Globus pallidus (tissue), 1 donor: ENCODE data around the gene ORMDL3.
"Not testable (repeated sequence)": the region's sequence is repeated elsewhere in the genome, so short reads cannot be mapped to it uniquely, and the experiment has no call there.

Experiments used
- DNase-seq: peaks from one replicate; pipeline ENCODE4 v3.0.0-alpha.2; 2015; ENCODE audit warnings: low spot score

Gene ORMDL3

GRCh38 chr17:39949028-39949427, 21.6 kb upstream of the ORMDL3 start:
- no peak for DNase-seq

- not testable (repeated sequence) for DNase-seq
These were observed 21.1 kb upstream of the ORMDL3 start for GRCh38 chr17:39948489-39948828.

DNA sequence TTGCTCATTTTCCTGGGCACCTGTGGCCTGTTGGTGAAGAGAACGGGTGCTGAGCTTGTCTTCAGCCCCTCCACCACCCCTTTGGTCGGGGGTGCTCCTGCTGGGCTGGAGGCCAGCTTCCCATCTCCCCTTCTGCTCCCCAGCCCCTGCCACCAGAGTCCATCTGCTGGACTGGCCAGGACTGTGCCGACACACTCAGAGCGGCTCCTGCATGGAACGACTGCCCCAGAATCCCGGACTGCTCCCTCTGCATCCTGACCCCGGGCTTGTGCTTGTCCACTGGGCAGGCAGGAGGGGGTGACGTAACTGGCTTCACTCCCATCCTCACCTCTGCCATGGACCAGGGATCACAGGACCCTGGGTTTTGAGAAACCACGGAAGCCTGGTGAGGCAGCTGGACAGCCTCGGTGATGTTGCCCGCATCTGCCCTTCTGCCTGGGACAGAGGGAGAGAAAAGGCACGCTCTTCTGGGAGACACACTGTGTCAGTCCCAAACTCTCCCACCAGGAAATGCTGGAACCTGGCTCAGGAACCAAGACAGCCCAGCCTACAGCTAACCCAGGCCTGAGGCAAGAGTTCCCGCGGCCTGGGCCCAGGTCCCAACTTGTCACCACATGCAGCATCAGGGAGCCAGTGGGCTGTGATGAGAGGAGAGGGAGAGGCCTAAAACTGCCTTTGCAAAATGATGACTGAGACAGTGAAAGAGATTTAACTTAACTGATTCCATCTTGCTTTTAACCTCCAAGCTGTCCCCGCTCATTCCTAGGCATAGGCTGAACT, 19.3 kb upstream of the ORMDL3 start:
- no peak for DNase-seq

- no peak for DNase-seq
These were observed 17.0 kb upstream of the ORMDL3 start for GRCh38 chr17:39944393-39944711.

- DNase-seq, result no peak
These were observed 16.4 kb upstream of the ORMDL3 start for GRCh38 chr17:39943702-39944392.

DNA sequence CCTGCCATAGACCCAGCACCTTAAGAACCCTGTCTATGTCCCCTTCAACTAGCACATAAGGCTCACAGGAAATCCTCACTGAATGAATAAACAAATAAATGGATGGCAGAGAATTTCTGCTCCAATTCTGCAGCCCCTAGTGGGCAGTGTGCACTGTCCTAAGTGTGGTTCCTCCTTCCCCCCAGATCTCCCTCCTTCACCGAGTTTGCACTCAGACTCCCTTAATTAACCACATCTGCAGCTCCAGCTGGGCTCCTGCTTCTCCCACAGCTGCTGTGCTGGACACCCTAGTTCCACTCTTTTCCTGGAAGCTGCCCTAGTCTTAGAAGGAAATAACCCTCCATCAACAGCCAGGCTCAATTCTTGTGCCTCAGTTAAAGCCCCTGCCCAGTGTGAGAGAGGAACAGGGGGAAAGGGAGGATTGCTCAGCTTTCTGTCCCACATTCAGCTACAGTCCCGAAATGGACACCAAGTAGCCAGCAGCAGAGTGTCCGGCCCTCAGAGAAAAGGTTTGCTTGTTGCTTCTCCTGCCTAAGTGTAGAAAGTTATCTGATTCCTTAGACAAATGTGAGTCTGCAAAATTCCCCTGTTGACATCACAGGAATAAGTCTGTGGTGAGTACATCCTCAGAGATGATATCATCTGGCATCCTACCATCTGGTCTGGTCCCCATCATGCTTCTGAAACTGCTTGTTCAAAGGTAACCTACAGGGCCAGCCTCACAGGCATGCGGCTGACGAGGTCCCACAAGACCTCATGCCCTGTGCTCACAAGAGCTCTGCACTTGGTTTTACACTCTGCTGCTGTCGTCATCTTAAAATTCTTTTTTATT, 12.4 kb upstream of the ORMDL3 start:
- DNase-seq, result no peak

DNA sequence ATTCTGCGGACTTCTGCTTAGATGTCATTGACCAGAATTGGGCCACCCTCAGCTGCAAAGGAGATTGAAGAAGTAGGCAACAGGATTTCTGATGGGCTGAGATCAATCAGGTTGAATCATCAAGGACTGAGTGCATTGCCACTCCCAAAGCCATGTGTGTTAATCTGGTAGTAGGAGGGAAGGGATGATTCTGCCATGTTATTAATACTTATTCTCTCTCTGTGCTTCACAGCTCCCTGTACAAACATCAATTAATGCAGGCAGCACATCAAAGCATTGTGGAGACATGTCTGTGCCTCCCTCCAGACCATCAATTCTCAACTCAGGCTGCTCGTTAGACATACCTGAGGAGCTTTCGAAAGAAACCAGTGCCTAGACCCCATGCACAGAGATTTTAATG, 11.7 kb upstream of the ORMDL3 start:
- no peak for DNase-seq

DNA sequence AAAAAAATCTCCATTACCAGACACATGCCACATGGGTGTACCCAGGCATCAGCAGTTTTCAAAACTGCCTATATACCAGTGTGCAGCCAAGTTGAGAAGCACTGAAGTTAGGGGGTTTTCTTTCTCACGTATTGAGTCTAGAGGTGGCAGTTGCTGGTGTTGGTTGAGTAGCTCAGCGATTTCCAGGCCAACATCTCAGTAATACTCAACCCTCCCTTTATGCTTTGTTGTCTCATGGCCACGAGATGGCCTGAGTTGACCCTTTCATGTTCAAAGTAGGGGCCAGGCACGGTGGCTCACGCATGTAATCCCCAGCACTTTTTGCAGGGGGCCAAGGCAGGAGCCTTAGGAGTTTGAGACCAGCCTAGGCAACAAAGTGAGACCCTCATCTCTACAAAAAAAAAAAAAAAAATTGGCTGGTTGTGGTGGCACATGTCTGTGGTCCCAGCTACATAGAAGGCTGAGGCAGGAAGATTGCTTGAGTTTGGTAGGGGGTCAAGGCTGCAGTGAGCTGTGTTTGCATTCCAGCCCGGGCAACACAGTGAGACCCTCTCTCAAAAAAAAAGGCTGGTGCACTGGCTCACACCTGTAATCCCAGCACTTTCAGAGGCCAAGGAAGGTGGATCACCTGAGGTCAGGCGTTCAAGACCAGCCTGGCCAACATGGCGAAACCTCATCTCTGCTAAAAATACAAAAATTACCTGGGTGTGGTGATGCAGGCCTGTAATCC, 10.9 kb upstream of the ORMDL3 start:
- DNase-seq, result no peak

GRCh38 chr17:39937447-39937846, 10.0 kb upstream of the ORMDL3 start:
- DNase-seq, result no peak

DNA sequence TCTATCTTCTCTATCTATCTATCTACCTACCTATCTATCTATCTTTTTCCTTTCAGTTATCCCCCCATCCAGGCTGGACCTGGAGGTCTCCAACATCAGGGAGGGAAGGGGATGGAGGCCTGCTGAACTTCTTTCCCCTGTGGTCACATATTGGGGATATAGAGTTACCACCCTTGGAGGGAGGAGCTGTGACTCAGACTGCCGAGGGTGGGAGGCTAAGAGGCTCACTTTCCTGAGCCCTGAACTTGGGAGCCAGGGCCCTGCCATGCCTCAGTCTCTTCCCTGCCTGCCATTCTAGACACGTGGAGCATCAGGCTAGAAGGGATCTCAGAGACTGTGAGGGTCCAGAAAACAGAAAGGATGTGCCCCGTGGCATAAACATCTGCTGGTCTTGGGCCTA, 8.5 kb upstream of the ORMDL3 start:
- no peak for DNase-seq

DNA sequence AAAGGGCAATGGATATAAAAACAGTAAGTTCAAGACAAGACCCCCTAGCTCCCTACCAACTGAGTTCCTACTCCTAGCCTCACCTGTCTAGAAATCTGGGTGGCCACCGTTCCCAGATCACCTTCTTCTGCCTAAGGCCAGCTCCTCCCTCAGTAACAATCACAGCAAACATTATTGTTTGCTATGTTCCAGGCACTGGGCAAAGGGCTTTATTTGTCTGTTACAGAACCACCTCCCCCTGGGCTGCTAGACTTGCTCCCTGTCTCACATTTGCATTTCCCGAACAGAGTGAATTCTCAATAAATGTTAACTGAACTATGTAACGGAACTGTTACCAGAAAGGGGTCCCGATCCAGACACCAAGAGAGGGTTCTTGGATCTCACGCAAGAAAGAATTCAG, 6.9 kb upstream of the ORMDL3 start:
- no peak for DNase-seq

DNA sequence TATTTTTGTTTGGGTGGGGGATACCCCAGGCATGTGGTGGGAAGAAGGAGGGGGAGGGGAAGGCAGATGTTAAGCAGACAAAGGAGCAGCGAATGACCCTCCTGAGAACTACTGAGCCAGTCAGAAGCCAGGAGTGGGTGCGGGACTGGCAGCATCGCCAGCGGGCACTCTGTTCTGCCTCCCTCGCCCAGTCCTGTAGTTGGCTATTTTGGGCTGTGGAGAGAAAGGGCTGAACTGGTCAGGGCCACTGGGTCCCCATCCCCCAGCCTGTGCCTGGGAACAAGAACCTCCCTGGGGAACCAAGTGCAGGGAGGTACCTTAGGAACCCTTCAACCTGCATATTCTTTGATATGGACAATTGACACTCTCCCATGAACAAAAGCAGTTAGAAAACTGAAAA, 6.5 kb upstream of the ORMDL3 start:
- no peak for DNase-seq

- no peak for DNase-seq
These were observed 2.4 kb upstream of the ORMDL3 start for GRCh38 chr17:39929646-39930407.

- no peak for DNase-seq
These were observed 1.7 kb upstream of the ORMDL3 start for GRCh38 chr17:39928858-39929645.

DNA sequence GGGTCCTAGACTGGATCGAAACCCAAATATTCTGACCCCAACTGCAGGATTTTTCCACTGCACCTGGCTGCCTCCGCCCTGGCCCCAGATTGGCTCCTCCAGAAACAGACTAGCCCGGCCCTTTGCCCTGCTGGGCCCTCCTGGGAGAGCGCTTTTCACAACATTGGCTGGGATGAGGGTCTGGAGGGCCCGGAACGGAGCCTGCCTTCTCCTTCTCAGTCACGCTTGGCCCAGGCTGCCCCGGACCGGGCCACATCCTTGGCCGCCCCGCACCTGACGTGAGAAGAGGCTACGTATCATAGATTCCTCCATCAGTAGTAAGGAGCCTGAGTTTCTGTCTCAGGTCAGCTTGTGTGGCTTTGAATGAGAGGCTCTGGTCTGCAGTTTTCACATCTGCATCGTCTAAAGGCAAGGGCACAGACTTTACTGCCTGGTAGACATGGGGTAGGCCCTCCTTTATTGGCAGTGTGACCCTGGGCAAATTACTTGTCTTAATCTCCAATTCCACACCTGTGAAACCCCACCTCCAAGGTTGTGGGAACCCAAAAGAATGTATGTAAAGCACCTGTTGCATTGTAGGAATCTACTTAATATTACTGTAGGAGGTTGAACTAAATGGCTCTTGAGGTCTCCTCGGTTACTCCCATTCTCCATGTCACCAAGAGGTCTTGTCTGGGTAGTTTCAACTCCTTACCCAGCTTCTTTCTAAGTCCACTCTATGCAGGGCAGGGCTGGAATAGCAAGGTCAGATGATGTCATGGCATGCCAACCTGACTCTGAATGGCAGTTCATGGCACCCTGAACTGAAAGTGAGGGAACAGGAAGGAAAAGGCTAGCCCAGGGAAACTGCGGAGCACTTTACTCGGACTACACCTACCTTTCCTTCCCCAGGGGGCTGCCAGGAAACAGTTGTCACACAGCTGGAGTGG, 792 bp upstream of the ORMDL3 start:
- no peak for DNase-seq

DNA sequence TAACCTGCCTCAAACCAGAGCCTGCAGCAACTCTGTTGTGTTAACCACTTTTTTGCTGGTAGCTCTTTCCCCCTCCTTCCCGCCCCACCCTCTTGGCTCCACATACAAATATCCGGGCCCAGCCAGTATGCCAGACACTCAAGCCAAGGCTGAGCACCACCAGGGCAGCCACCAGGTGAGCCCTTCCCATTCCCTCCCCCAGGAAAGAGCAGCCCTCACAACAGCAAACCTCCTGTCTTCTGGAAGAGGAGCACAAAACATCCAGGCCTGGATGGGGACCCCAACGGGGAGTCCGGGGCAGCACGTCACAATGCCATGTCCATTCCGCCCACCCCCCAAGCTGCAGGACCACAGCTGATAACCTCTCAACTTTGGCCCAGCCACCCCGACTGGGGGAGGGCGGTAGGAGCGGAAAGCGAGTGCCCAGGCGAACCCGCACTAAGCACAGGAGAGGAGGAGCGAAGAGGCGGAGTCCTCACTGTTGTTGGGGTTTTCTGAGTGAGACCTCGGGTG, 757 bp downstream of the ORMDL3 start:
- no peak for DNase-seq

DNA sequence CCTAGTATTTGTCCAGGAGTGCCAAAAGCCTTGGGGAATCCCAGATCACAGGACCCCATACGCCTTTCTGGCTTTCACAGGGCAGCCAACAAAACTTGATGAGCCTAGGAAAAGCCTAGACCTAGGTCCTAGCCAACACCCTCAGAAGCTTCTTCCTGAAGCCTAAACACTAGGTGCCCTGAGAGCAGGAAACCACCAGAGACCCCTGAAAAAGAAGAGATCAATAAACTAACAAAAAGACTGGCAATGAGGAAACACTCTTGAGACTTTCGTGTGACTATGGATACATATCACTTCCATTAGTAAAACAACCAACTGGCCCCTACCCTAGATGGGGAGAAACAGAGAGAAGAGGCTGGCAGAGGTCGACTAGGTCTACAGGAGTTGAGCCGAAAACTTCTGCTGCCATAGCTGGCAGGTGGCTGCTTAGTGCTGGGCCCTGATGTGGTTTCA, 1.2 kb downstream of the ORMDL3 start:
- no peak for DNase-seq

GRCh38 chr17:39925282-39926134, 1.9 kb downstream of the ORMDL3 start:
- DNase-seq, result no peak

DNA sequence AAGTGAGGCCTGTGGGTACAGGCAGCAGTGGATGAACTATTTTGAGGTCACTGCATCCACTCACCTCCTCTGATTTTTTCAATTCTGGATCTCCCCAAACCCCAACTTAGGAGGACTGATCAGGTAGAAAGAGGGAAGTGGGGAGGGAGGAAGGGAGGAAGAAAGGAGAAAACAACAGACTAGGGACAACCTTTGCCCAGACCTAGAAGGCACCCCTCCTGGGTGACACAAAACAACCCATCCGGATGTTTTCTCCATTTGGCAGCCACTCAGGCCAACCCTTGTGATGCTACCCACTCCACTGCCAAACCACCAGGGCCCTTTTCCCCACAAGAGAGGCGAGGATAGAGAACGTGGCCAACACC, 2.7 kb downstream of the ORMDL3 start:
- no peak for DNase-seq
